Activated naive CD4-positive, alpha-beta T cell treated with Interleukin-2 at 50 U/mL for 16 hours (primary cell): ENCODE measurements around the gene GPR31.

Source experiments
- DNase-seq: peaks from one replicate; pipeline ENCODE4 v3.0.0-alpha.2; 2020

Gene GPR31

DNA sequence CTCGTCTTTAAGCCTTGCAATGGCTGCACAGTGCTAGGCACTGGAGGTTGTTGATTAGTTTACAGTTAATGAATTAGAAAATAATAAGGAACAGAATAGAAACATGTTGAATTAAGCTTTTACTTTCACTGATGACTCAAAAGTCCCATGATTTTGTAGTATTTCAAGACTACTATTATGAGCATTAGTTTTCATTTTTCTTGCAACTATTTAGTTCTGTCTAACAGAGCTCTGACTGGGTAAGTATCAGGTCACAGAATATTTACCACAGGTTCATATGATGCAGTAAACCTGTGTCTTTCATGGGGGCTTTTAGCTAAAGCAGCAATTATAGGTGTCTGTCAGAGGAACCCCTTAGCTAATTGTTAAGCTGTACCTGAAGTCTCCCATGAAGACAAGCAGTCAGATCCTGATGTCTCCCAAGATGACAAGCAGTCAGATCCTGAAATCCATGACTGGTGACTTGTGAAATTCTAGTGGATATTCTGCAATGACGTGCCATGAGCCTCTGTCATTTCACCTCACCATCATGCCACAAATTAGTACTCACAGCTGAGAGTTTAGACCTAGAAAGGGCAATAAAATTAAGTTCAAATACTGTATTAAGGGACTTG is 8.2 kb upstream of the GPR31 start:
- no peak for DNase-seq

DNA sequence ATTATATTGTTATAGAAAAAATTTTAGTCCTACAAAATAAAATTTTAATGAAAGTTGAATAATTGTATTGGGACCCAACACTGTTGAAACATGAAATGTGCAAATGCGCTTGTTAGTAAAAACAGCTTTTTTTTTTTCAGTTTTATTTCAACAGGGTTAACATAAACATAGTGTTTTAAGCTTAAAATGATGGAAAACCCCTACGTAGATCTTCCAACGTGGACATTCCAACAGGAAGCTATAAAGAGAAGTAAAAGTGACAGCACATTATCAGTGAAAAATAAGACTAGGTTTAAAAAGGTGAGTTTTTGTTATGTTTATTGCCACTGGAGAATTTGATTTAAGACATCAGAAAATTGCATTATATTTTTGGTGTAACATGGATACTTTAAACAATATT is 6.5 kb upstream of the GPR31 start:
- no peak for DNase-seq

- no peak for DNase-seq
Measured at GRCh38 chr6:167163476-167164011, 5.8 kb upstream of the GPR31 start.

DNA sequence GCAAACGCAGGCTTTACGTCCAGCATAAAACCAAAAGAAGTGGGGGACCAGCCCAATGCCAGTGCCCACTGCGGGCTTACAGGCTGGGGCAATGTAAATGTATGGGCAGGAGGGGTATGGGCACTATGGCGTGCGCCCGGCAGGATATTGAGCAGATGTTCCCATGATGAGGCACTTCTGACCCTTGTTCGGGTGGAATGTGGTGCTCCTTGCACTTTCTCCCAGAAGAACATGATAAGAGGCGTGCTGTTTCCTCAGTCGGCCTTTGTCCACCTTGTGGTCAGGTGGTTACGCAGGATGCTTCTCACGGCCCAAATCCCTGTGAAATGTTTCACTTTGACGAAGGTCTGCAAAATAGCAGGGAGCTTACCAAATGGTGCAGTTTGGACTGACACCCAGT is 4.8 kb upstream of the GPR31 start:
- no peak for DNase-seq

- DNase-seq, result no peak
Measured at GRCh38 chr6:167161851-167162467, 4.2 kb upstream of the GPR31 start.

DNA sequence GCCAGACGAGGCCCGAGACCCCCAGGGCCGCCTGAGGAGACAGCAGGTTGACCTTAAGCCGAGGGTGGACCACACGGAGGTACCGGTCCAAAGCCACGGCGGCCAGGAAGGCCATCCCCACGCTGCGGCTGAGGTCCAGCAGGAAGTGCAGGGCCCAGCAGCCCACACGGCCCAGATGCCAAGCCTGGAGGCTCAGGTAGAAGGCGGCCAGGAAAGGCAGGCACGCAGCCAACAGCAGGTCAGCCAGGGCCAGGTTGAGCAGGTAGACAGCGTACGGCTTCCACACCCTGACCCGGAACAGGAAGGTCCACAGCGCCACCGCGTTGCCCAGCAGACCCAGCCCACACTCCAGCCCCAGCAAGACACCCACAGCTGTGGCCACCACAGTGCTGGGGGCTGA is 366 bp downstream of the GPR31 start:
- DNase-seq, result no peak

GRCh38 chr6:167154895-167155294 is 2.9 kb downstream of the GPR31 start:
- DNase-seq, result no peak

GRCh38 chr6:167154291-167154690 is 3.5 kb downstream of the GPR31 start:
- DNase-seq, result no peak

DNA sequence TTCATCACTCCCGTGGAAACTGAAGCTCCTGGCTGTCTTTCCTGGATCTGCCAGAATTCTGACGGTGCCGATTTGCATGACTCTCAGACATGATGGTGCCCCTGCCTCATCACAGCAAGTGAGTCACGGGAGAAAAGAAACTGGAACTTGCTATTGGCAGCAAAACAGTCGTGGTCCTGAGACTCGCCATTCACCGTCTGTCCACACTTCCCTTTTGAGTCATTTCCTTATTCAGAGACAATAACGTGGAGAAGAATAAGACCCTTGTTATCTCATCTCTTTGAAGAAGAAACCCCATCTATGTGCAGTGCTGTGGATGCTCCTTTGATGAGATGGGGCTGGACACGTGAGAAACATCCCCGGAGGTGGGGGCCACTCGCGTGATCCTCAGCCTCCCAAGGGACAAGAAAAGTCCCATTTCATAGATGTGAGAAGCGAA is 4.2 kb downstream of the GPR31 start:
- peak; percentile 19 for DNase-seq

DNA sequence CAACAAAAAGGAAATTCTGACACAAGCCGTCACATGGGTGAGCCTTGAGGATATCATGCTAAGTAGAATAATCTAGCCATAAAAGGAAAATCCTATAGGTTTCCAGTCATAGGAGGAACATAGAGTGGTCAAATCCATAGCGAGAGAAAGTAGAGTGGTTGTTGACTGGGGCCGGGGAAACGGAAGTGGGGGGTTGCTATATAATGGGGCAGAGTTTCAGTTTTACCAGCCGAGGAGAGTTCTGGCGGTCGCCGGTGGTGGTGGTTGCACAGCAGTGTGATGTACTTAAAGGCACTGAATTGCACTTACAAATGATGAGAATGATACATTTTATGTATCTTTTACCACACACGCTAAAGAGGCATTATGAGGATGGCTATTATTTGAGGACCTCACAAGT is 4.9 kb downstream of the GPR31 start:
- peak; percentile 28 for DNase-seq

- DNase-seq, result no peak
Measured at GRCh38 chr6:167151648-167152047, 6.1 kb downstream of the GPR31 start.

GRCh38 chr6:167150941-167151549 is 6.7 kb downstream of the GPR31 start:
- no peak for DNase-seq

- DNase-seq, result no peak
Measured at GRCh38 chr6:167148997-167149396, 8.8 kb downstream of the GPR31 start.

DNA sequence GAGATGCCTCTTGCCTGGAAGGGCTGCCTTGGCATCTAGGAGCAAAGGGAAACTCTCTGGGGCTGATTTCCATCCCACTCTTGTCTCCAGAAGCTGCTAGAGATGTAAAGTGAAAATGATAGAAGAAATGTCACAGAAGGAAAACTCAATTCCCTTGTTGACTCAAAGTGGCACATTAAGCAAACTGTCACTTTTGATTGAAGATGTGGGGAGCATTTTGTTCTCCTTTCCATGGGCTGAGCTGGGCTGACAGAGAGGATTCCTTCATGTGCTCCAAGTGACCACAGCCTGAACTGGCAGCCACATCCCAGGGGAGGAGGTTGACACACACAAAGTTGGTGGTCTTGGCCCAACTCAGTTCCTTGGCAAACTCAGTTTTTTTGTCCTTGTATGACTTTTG is 9.8 kb downstream of the GPR31 start:
- no peak for DNase-seq

DNA sequence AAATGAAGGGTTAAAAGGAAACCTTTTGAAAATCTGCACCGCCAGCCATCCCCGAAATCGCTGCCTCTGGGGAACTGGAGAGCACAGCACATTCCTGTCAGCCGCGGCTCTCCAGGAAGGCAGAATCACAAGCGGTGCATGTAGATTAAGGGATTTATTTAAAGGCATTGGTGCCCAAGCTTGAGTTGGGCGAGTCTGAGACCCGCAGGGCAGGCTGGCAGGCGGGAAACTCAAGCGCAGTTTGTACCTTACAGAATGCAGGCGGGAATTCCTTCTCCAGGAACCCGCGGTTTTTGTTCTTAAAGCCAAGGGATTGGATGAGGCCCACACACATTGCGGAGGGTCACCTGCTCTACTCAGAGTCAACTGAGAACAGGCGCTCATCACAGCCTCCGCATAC is 10.8 kb downstream of the GPR31 start:
- DNase-seq, result no peak

GRCh38 chr6:167146135-167146534 is 11.6 kb downstream of the GPR31 start:
- no peak for DNase-seq

- DNase-seq, result no peak
Measured at GRCh38 chr6:167145461-167145860, 12.3 kb downstream of the GPR31 start.

- no peak for DNase-seq
Measured at GRCh38 chr6:167143041-167143440, 14.7 kb downstream of the GPR31 start.

DNA sequence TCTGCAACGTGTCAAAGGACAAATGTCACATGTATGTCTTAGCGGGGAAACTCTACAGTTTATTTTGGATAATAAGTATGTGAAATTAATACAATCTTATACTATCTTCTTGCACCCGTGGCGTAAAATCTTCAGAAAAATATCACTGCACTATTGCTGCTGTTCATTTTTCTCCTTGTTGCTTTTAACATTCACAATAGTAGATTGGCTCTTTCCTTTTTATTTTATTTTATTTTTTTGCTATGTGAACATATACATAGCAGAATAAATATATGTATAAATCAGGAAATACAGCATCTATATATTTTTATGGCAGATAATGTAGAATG is 15.4 kb downstream of the GPR31 start:
- no peak for DNase-seq

- peak; percentile 64 for DNase-seq
Measured at GRCh38 chr6:167141667-167142432, 15.9 kb downstream of the GPR31 start.

GRCh38 chr6:167140589-167141474 is 16.9 kb downstream of the GPR31 start:
- DNase-seq, result no peak

DNA sequence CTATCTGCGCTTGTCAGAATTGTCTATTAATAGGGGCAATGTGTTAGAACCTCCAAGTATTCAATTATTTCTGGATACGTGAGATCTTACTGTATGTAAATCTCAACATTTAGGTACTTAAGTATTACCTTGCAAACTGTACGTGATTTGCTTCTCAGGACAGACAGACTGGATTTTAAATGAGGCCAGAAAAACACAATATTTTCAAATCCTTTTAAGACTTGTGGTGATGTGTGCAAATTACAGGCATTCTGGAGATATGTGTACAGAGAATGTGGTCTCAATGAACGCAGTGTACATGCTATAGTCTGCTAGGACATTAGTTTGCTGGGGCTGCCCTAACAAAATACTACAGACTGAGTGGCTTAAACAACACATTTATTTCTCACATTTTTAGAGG is 18.0 kb downstream of the GPR31 start:
- DNase-seq, result no peak

GRCh38 chr6:167137881-167138280 is 19.9 kb downstream of the GPR31 start:
- no peak for DNase-seq
